H9 (cell line): ENCODE data around the gene MAPK8. TPM values are rescaled to one million over a fixed set of nuclear protein-coding genes. Genes with fewer than 3 reads are reported as not detected.

Experiments used
- DNase-seq: peaks from one replicate; pipeline ENCODE4 v3.0.0-alpha.2; 2017
- H2AFZ ChIP-seq: one replicate; pipeline ENCODE4 v1.6.1; 2013; ENCODE audit warnings: mild to moderate bottlenecking, low read length, control low read depth, moderate library complexity
- H2AK5ac ChIP-seq: 2 replicates; pipeline ENCODE4 v1.6.1; 2013; ENCODE audit warnings: low read length, control low read depth, mixed read lengths; ENCODE audit not compliant: insufficient read length
- H2BK120ac ChIP-seq: one replicate; pipeline ENCODE4 v1.6.1; 2013; ENCODE audit warnings: low read depth, mild to moderate bottlenecking, low read length, control low read depth, inconsistent platforms; ENCODE audit not compliant: poor library complexity, severe bottlenecking
- H2BK12ac ChIP-seq: 2 replicates; pipeline ENCODE4 v1.6.1; 2013; ENCODE audit warnings: low read length, control low read depth, mixed read lengths, low read depth; ENCODE audit not compliant: insufficient read length
- H2BK15ac ChIP-seq: 2 replicates; pipeline ENCODE4 v1.6.1; 2013; ENCODE audit warnings: low read depth, low read length, control low read depth
- H2BK20ac ChIP-seq: one replicate; pipeline ENCODE4 v1.6.1; 2013; ENCODE audit warnings: low read depth, mild to moderate bottlenecking, low read length, control low read depth, inconsistent platforms; ENCODE audit not compliant: poor library complexity, severe bottlenecking
- H2BK5ac ChIP-seq: 2 replicates; pipeline ENCODE4 v1.6.1; 2013; ENCODE audit warnings: low read length, control low read depth, mixed read lengths; ENCODE audit not compliant: insufficient read length
- H3K14ac ChIP-seq: 2 replicates; pipeline ENCODE4 v1.6.1; 2013; ENCODE audit warnings: low read length, control low read depth; ENCODE audit not compliant: insufficient read depth
- H3K18ac ChIP-seq: 2 replicates; pipeline ENCODE4 v1.6.1; 2013; ENCODE audit warnings: low read depth, mild to moderate bottlenecking, mixed read lengths, low read length, control low read depth; ENCODE audit not compliant: insufficient read length
- H3K23ac ChIP-seq: 2 replicates; pipeline ENCODE4 v1.6.1; 2013; ENCODE audit warnings: low read length, control low read depth, mixed read lengths, low read depth; ENCODE audit not compliant: insufficient read length
- H3K23me2 ChIP-seq: 2 replicates; pipeline ENCODE4 v1.6.1; 2013; ENCODE audit warnings: low read depth, mild to moderate bottlenecking, mixed read lengths, low read length, control low read depth; ENCODE audit not compliant: insufficient read length, poor library complexity, severe bottlenecking
- H3K27ac ChIP-seq: 2 replicates; pipeline ENCODE4 v1.5.1; 2013; ENCODE audit warnings: low read length, control low read depth, mixed read lengths, low read depth; ENCODE audit not compliant: insufficient read length
- H3K27me3 ChIP-seq: 2 replicates; pipeline ENCODE4 v1.6.1; 2013; ENCODE audit warnings: low read length, control low read depth, inconsistent platforms; ENCODE audit not compliant: insufficient read depth
- H3K4ac ChIP-seq: 2 replicates; pipeline ENCODE4 v1.6.1; 2013; ENCODE audit warnings: low read depth, mild to moderate bottlenecking, control low read depth, inconsistent platforms, low read length, moderate library complexity
- H3K4me1 ChIP-seq: 2 replicates; pipeline ENCODE4 v1.6.1; 2013; ENCODE audit warnings: low read length, control low read depth, inconsistent platforms; ENCODE audit not compliant: insufficient read depth
- H3K4me2 ChIP-seq: 2 replicates; pipeline ENCODE4 v1.6.1; 2013; ENCODE audit warnings: low read length, control low read depth, mixed read lengths; ENCODE audit not compliant: insufficient read length, insufficient read depth
- H3K56ac ChIP-seq: 2 replicates; pipeline ENCODE4 v1.6.1; 2013; ENCODE audit warnings: low read depth, mild to moderate bottlenecking, mixed read lengths, low read length, control low read depth; ENCODE audit not compliant: insufficient read length
- H3K79me1 ChIP-seq: 2 replicates; pipeline ENCODE4 v1.6.1; 2013; ENCODE audit warnings: low read depth, mild to moderate bottlenecking, moderate library complexity, low read length, control low read depth, inconsistent platforms; ENCODE audit not compliant: insufficient read depth, poor library complexity, severe bottlenecking
- H3K79me2 ChIP-seq: 2 replicates; pipeline ENCODE4 v1.6.1; 2013; ENCODE audit warnings: low read length, control low read depth, inconsistent platforms; ENCODE audit not compliant: insufficient read depth
- H3K9ac ChIP-seq: 2 replicates; pipeline ENCODE4 v1.6.1; 2013; ENCODE audit warnings: low read length, control low read depth, mixed read lengths; ENCODE audit not compliant: insufficient read length; ENCODE audit errors: extremely low read depth
- H3K9me3 ChIP-seq: one replicate; pipeline ENCODE4 v1.6.1; 2013; ENCODE audit warnings: low read depth, low read length, inconsistent platforms; ENCODE audit not compliant: control insufficient read depth
- H3T11ph ChIP-seq: one replicate; pipeline ENCODE4 v1.6.1; 2013; ENCODE audit warnings: mild to moderate bottlenecking, low read length, control low read depth, inconsistent platforms
- H4K20me1 ChIP-seq: one replicate; pipeline ENCODE4 v1.6.1; 2013; ENCODE audit not compliant: control insufficient read depth, insufficient read length, insufficient read depth
- H4K5ac ChIP-seq: 2 replicates; pipeline ENCODE4 v1.6.1; 2013; ENCODE audit warnings: low read depth, mild to moderate bottlenecking, mixed read lengths, low read length, control low read depth; ENCODE audit not compliant: insufficient read length
- H4K8ac ChIP-seq: replicated peaks from 2 replicates; pipeline ENCODE4 v1.6.1; 2013; ENCODE audit warnings: low read length, control low read depth, mixed read lengths, low read depth; ENCODE audit not compliant: insufficient read length
- H4K91ac ChIP-seq: 2 replicates; pipeline ENCODE4 v1.6.1; 2013; ENCODE audit warnings: low read depth, mild to moderate bottlenecking, moderate library complexity, mixed read lengths, low read length, control low read depth; ENCODE audit not compliant: insufficient read length
- H3K27ac Mint-ChIP-seq, 3 experiments: 2 replicates in 2 of 3; 3 replicates in 1 of 3; pipeline ENCODE4 v1.8.0; 2020 to 2021; ENCODE audit warnings: mixed read lengths in 3 of 3, mild to moderate bottlenecking in 1 of 3, moderate library complexity in 1 of 3
- H3K27me3 Mint-ChIP-seq: 2 replicates; pipeline ENCODE4 v1.8.0; 2021; ENCODE audit warnings: low read depth, mild to moderate bottlenecking, moderate library complexity, mixed read lengths
- H3K36me3 Mint-ChIP-seq, 3 experiments: 2 replicates in 2 of 3; 3 replicates in 1 of 3; pipeline ENCODE4 v1.8.0; 2020 to 2021; ENCODE audit warnings: low read depth in 3 of 3, mixed read lengths in 3 of 3; ENCODE audit not compliant: insufficient read depth in 1 of 3
- H3K4me1 Mint-ChIP-seq, 2 experiments: 2 replicates each; pipeline ENCODE4 v1.8.0; 2020; ENCODE audit warnings: mixed read lengths in 2 of 2
- H3K4me3 Mint-ChIP-seq, 2 experiments: 2 replicates in 1 of 2; 3 replicates in 1 of 2; pipeline ENCODE4 v1.8.0; 2020 to 2021; ENCODE audit warnings: mild to moderate bottlenecking in 2 of 2, mixed read lengths in 2 of 2, moderate library complexity in 1 of 2
- H3K9me3 Mint-ChIP-seq, 2 experiments: 2 replicates in 1 of 2; 3 replicates in 1 of 2; pipeline ENCODE4 v1.8.0; 2020; ENCODE audit warnings: mild to moderate bottlenecking in 2 of 2, mixed read lengths in 2 of 2, moderate library complexity in 1 of 2
- CTCF ChIP-seq: fragments of 200-600 bp; sonication (generic); conservative IDR thresholded peaks from 3 replicates; pipeline ENCODE4 v1.8.0; 2021; ENCODE audit warnings: antibody characterized with exemption, mild to moderate bottlenecking
- WGBS: extraction: QIAGEN DNeasy Blood & Tissue Kit; methylation state at CpG from one replicate; pipeline ENCODE4 v1.1.7; 2013; ENCODE audit warnings: missing lambda C conversion rate, low lambda C conversion rate, mixed read lengths; ENCODE audit not compliant: insufficient read length; ENCODE audit errors: extremely low coverage; 5-methylcytosine and 5-hydroxymethylcytosine counted together
- total RNA-seq: library from RNA; stranded (reverse); gene quantifications from 2 replicates; pipeline ENCODE4 v1.2.1, GENCODE V29; 2021

Gene MAPK8
- total RNA-seq, 1 experiment from 2014 or later = 52.0 TPM

GRCh38 chr10:48440771-48441170 lies 134.3 kb downstream of the MAPK8 start:
- no CpG with 5 or more reads among the region's 4 CpGs for WGBS

More at GRCh38 chr10:48440771-48441170, 134.3 kb downstream of the MAPK8 start:
- Histone ChIP-seq H3K27me3 (no peaks in the 10 kb centered on the region), H2BK12ac (no peak overlapping the region), H3K79me1 (no peaks in the 10 kb centered on the region), H2BK20ac (no peak overlapping the region), H3K9ac (no peak overlapping the region), H4K5ac (no peak overlapping the region), H2BK120ac (no peak overlapping the region), H4K91ac (no peak overlapping the region), H3K23me2 (no peaks in the 10 kb centered on the region), H3K79me2 (no peaks in the 10 kb centered on the region), H3K27ac (no peak overlapping the region), H4K8ac (no peak overlapping the region), H3K4me1 (no peaks in the 10 kb centered on the region), H3K23ac (no peak overlapping the region), H3K9me3 (no peaks in the 10 kb centered on the region), H2AK5ac (no peak overlapping the region), H3K4ac (no peak overlapping the region), H3K4me2 (no peak overlapping the region), H2AFZ (no peak overlapping the region), H2BK5ac (no peak overlapping the region), H2BK15ac (no peak overlapping the region), H3K14ac (no peak overlapping the region), H4K20me1 (no peaks in the 10 kb centered on the region), H3K18ac (no peak overlapping the region), H3K56ac (no peak overlapping the region), H3T11ph (no peak overlapping the region)
- Mint-ChIP-seq H3K4me3 (no peak overlapping the region), H3K27ac (no peak overlapping the region), H3K36me3 (peaks cover 0 to 2% (median 0%) of the 10 kb centered on the region in 3 experiments; a peak in 1 of 7 replicates), H3K4me1 (peaks cover 21 to 22% of the 10 kb centered on the region in 2 experiments), H3K9me3 (no peaks in the 10 kb centered on the region), H3K27me3 (no peaks in the 10 kb centered on the region)
- DNase-seq = peak; percentile 12
- TF ChIP-seq CTCF = no peak
